Measurements from ENCODE around the gene LONP2.
A peak's percentile ranks its signal among the peaks of the same experiment; 100 is the strongest.

LONP2 gene

GRCh38 chr16:48220891-48221290 lies 23.2 kb upstream of the LONP2 start:
- no peak for DNase-seq (ENCODE audit: low read depth)
- no peak overlapping the region for H3K4me3 ChIP-seq (ENCODE audit: low read length)
- TF ChIP-seq, protein P1, sequence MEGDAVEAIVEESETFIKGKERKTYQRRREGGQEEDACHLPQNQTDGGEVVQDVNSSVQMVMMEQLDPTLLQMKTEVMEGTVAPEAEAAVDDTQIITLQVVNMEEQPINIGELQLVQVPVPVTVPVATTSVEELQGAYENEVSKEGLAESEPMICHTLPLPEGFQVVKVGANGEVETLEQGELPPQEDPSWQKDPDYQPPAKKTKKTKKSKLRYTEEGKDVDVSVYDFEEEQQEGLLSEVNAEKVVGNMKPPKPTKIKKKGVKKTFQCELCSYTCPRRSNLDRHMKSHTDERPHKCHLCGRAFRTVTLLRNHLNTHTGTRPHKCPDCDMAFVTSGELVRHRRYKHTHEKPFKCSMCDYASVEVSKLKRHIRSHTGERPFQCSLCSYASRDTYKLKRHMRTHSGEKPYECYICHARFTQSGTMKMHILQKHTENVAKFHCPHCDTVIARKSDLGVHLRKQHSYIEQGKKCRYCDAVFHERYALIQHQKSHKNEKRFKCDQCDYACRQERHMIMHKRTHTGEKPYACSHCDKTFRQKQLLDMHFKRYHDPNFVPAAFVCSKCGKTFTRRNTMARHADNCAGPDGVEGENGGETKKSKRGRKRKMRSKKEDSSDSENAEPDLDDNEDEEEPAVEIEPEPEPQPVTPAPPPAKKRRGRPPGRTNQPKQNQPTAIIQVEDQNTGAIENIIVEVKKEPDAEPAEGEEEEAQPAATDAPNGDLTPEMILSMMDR (conservative IDR thresholded peaks at IDR 0.05; ENCODE audit: low read depth, low read length) = no peak

- H3K4me3 ChIP-seq (ENCODE audit: low read length) = no peak overlapping the region
- no peak for DNase-seq (ENCODE audit: low read depth)
- TF ChIP-seq, protein P1 (conservative IDR thresholded peaks at IDR 0.05; ENCODE audit: low read depth, low read length) = no peak
Measured at GRCh38 chr16:48223490-48223889, 20.6 kb upstream of the LONP2 start.

DNA sequence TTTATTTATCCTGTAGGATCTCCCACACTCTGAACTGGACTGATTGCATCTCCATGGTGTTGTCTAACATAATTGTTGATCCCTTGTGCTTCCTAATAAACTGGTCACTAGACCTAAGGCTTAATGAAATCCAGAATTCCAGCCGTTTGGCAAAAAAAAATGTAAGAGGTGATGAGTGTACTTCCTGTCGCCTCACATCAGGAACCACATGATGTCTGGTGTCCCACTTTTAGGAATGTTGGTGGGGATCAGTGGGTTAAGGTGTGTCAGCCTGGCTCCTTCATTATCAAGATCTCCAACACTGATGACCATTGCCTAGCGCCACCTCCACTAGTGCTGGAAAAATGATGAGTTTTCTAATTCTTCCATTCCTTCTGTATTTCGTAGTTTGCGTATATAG lies 18.6 kb upstream of the LONP2 start:
- TF ChIP-seq, protein P1 (conservative IDR thresholded peaks at IDR 0.05; ENCODE audit: low read depth, low read length) = no peak
- no peak overlapping the region for H3K4me3 ChIP-seq (ENCODE audit: low read length)
- no peak for DNase-seq (ENCODE audit: low read depth)

DNA sequence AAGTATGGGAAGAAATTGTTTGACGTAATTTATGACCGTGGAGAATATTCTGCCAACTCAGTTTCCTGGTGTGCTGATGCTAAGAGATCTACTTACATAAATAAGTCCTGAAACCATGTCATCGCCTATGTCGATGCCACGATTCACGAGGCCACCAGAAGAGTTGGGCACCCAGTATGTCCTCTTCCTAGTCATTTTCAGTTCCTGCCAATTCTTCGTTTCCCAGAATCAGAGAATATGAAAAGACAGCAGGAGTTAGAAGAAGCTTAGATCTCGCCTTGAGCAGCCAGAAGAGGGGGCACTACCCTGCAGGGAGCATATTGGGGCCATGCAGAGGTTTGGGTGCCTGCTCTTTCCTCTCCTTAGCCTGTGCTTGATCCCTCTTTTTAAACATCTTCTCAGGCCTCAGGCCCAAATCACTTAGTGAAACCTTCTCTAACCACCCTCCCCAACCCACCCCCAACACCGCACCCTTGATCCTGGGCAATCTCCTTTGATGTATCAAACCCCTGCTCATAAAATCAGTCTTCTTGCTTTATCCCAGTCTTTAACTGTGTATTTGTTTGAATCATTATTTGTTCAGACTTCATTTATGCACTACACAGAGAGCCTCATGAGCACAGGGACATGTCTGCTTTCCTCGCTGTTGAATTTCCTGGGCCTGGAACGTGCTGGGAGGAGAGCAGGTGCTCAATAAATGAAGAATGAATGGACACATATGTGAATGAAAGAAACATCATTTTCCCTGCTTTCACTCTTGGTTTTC lies 12.2 kb upstream of the LONP2 start:
- no peak for DNase-seq (ENCODE audit: low read depth)
- no peak overlapping the region for H3K4me3 ChIP-seq (ENCODE audit: low read length)
- TF ChIP-seq, protein P1 (conservative IDR thresholded peaks at IDR 0.05; ENCODE audit: low read depth, low read length) = peak; percentile 88

GRCh38 chr16:48232493-48233040 lies 11.5 kb upstream of the LONP2 start:
- no peak overlapping the region for H3K4me3 ChIP-seq (ENCODE audit: low read length)
- TF ChIP-seq, protein P1 (conservative IDR thresholded peaks at IDR 0.05; ENCODE audit: low read depth, low read length) = no peak
- no peak for DNase-seq (ENCODE audit: low read depth)

DNA sequence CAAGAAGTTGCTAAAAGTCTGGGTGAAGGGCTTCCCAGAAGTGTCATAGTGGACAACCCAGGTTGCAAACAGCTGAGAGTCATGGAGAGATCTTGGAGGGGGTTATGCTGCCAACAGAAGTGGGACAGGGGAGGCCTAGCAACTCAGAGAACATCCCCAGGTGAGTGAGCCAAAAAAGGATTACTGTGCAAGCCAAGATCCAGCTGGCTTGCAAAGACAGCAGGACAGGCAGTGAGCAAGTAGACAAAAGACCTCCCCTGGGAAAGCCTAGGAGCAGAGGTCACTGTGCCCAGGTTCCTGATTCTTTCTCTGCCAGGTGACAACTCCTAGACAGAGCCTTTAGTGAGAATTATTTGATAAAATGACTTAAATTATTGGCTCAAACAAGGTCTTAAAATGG lies 9.5 kb upstream of the LONP2 start:
- H3K4me3 ChIP-seq (ENCODE audit: low read length) = no peak overlapping the region
- DNase-seq (ENCODE audit: low read depth) = no peak
- TF ChIP-seq, protein P1 (conservative IDR thresholded peaks at IDR 0.05; ENCODE audit: low read depth, low read length) = no peak

GRCh38 chr16:48235058-48235555 lies 9.0 kb upstream of the LONP2 start:
- TF ChIP-seq, protein P1 (conservative IDR thresholded peaks at IDR 0.05; ENCODE audit: low read depth, low read length) = no peak
- no peak overlapping the region for H3K4me3 ChIP-seq (ENCODE audit: low read length)
- no peak for DNase-seq (ENCODE audit: low read depth)

Data from retinal pigment epithelial cell (primary cell).